GM10266 (cell line): ENCODE results near the gene RILP.

ENCODE experiments used
- DNase-seq: peaks from one replicate; pipeline ENCODE4 v3.0.0; 2012; ENCODE audit errors: extremely low spot score
- TF ChIP-seq, protein P1 (sequence below): IDR thresholded peaks from 2 replicates; pipeline ENCODE4 v1.5.1; 2012; ENCODE audit warnings: mild to moderate bottlenecking, low read depth; ENCODE audit not compliant: control insufficient read depth, insufficient read depth; ENCODE audit errors: missing control alignments

RILP gene

DNA sequence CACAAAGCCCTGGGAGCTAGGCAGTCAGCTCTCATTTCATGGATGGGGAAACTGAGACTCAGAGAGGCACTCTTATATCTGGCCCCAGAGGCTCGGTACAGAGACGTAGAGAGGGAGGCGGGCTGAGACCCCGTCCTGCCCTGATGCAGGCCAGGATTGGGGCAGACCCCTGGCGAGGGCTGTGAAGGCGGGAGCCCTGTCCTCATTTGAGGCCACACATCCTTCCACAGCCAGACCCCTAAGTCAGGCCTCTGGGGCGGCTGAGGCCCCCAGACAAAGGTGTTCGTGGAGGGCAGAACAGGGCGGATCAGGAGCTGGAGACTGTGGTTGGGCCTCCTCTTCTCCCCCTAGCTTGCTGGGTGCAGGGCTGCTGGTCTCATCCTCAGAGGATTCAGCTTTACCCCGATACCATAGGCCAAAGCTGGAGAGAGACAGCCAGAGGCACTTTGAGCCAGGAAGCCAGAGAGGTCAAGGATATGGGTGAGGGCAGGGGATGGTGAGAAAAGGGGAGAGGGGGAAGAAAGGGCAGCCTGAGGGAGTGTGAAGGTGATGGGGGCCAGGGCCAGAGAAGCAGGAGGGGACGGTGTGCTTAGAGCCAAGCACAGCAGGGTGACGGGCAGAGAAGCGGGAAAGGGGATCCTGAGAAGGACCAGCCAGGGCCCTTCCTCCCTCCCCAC is 3.3 kb downstream of the RILP start:
- DNase-seq, result no peak
- TF ChIP-seq, protein P1, sequence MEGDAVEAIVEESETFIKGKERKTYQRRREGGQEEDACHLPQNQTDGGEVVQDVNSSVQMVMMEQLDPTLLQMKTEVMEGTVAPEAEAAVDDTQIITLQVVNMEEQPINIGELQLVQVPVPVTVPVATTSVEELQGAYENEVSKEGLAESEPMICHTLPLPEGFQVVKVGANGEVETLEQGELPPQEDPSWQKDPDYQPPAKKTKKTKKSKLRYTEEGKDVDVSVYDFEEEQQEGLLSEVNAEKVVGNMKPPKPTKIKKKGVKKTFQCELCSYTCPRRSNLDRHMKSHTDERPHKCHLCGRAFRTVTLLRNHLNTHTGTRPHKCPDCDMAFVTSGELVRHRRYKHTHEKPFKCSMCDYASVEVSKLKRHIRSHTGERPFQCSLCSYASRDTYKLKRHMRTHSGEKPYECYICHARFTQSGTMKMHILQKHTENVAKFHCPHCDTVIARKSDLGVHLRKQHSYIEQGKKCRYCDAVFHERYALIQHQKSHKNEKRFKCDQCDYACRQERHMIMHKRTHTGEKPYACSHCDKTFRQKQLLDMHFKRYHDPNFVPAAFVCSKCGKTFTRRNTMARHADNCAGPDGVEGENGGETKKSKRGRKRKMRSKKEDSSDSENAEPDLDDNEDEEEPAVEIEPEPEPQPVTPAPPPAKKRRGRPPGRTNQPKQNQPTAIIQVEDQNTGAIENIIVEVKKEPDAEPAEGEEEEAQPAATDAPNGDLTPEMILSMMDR, result no peak

DNA sequence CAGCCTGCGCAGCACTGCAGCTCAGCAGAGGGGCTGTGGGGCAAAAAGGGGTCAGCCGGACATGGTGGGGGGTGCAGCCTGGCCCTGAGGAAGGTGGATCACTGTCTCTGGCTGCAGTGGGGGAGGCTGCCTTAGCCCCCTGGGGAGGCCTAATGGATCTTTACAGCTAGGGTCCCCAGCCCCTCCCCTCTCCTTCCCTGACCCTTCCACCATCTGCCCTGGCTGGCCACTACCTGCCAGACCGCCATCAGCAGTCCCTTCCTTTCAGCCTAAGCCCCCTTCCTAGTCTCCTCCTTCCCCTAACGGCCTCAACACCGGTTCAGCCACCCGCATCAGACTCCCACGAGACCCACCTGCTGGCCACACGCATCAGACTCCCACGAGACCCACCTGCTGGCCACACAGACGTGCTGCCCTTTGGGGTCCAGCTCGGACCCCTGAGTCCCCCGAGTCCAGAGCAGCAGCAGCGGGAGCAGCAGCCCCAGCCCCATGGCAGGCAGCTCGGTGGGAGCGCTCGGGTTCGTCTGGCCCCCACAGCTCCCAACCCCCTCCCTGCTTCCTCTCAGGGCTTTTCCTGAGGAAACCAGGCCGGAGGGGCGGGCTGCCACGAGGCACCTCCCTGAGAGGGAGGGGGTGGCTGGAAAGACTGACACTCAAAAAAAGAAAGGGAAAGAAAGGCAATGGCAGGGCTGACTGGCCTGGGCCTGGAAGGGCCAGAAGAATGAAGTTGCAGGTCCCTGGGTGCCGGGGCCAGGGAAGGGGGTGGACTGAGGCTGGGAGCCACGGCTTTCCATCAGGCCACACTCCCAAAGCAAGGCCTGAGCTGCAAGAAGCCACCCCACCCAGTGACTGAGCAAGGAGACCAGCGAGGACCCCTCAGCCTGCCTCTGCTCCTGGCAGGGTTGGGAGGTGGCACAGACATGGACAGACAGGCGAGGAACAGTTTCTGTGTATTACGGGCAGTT is 4.2 kb downstream of the RILP start, which contains the start of gene SCARF1:
Gene SCARF1, minus strand, starts transcription at position 526 of the 965 bp plus-strand sequence. Its CDS starts 35 bp downstream, at position 491.
- DNase-seq, result no peak
- TF ChIP-seq, protein P1, result no peak

DNA sequence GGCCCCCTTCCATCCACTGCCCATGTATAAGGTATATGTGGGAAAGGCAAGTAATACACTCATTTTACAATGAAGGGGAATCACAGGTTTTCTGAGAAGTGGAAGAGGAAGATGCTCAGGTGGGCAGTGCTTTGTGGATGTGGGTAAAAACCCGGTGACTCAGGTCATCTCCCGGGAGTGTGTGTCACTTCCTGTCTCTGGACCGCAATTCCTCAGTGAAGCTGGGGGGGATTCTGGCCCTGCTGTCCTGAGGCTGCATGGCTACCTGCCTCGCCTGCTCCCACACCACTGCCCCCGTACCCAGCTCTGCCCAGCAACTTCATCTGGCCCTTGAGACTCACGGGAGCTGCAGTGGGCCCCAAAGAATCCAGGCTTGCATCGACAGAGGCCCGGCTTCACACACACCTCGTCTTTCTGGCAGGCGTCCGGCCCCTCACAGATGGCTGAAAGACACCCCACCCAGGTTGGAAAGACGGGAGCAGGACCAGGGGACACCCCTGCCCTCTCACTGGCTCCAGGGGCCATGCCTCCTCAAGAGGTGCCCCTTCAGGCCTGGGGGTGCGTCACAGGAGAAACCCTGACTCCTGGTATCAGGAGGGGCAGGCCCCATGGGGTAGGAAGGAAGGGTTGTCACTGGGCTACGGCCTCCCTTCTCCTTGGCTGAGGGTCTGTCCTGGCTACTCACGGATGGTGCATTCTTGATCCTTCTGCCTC is 5.0 kb downstream of the RILP start:
- DNase-seq, result peak; percentile 80
- TF ChIP-seq, protein P1, result no peak

DNA sequence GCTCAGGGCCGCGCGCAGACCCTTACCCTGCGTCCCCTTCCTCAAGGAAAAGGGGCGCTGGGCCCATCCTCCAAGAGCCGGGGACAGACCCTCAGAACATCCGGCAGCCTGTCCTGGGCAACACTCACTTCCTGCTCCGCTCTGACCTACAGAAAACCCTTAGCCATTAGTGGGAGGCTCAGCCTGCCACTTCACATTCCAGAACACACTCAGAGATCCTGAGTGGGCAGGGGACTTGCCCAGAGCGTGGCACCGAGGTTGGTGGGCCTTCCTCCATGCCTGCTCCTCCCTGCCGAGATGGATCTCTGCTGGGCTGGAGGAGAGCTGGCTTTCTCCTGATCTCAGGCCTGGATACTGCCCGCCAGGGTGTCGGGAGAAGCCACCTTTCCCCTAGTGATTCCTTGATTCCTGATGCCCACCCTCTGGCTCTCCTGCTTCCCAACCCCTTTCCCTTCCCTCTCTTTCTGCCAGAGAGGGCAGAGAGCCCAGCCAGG is 5.6 kb downstream of the RILP start:
- DNase-seq, result peak; percentile 67
- TF ChIP-seq, protein P1, result no peak

DNA sequence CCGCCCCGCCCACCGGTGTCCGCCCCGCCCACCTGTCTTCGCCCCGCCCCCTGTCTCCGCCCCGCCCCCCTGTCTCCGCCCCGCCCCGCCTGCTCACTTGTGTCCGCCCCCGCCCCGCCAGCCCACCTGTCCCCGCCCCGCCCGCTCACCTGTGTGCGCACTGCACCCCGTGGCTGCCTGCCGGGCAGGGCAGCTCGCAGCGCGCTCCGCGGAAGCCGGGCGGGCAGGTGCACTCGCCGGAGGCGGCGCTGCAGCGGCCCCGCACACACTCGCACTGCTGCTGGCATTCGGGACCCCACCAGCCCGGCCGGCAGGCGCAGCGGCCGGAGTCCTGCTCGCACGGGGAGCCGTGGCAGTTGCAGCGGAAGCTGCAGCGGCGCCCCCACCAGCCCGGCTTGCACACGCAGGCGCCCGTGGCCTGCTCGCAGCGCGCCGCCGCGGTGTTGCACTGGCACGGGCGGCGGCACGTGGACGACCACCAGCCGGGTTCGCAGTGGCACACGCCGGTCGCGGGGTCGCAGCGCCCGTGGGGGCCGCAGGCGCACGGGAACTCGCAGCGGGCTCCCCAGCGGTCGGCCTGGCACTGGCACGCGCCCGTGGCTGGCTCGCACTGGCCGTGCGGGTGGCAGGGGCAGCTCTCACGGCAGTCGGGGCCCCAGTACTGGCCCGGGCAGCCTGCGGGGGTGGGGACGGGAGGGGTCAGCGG is 6.2 kb downstream of the RILP start:
- DNase-seq, result peak; percentile 82
- TF ChIP-seq, protein P1, result no peak

DNA sequence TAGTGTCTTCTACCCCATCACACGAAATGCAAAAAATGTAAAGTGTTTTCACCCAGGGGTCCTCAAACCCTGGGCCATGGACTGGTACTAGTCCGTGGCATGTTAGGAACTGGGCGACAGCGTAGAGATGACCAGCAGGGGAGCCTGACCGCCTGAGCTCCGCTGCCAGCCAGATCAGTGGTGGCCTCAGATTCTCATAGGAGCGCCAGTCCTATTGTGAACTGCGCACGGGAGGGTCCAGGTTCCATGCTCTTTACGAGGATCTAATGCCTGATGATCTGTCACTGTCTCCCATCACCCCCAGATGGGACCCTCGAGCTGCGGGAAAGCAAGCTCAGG is 8.6 kb downstream of the RILP start:
- TF ChIP-seq, protein P1, result no peak
- no peak for DNase-seq
